GM12873 (cell line): ENCODE measurements around the gene RASAL2.

Source experiments
- CTCF ChIP-seq: IDR thresholded peaks from 2 replicates; pipeline ENCODE4 v1.5.1; 2012; ENCODE audit warnings: low read depth, mild to moderate bottlenecking, moderate library complexity, low read length, control low read depth; ENCODE audit not compliant: insufficient read depth; ENCODE audit errors: missing control alignments

RASAL2 gene

GRCh38 chr1:178243890-178244289 is 150.0 kb downstream of the RASAL2 start:
- TF ChIP-seq CTCF = no peak

- TF ChIP-seq CTCF = no peak
Measured at GRCh38 chr1:178254433-178254832, 160.5 kb downstream of the RASAL2 start.

- no peak for TF ChIP-seq CTCF
Measured at GRCh38 chr1:178258536-178258935, 164.6 kb downstream of the RASAL2 start.

GRCh38 chr1:178262120-178262500 is 168.2 kb downstream of the RASAL2 start:
- no peak for TF ChIP-seq CTCF

GRCh38 chr1:178263341-178263740 is 169.4 kb downstream of the RASAL2 start:
- TF ChIP-seq CTCF = no peak

- TF ChIP-seq CTCF = no peak
Measured at GRCh38 chr1:178266113-178266512, 172.2 kb downstream of the RASAL2 start.

- TF ChIP-seq CTCF = no peak
Measured at GRCh38 chr1:178266619-178267066, 172.7 kb downstream of the RASAL2 start.
